Stimulated activated naive CD8-positive, alpha-beta T cell treated with anti-CD3 and anti-CD28 coated beads, Interleukin-15, amount 100 ng/mL, for 72 hours (primary cell): Measurements from ENCODE around the gene ZNF891.

ENCODE experiments used
- ATAC-seq: fragments of 150-1000 bp; cut with Tn5 transposase; 2 replicates; pipeline ENCODE4 v1.10.0; 2021; ENCODE audit warnings: mild to moderate bottlenecking, moderate library complexity
- DNase-seq, 2 donors: peaks; one replicate each; pipeline ENCODE4 v3.0.0; 2021 to 2022
- H3K27ac Mint-ChIP-seq, 2 donors: one replicate each; pipeline ENCODE4 v1.8.0; 2022; ENCODE audit warnings: mild to moderate bottlenecking in 2 of 2, mixed read lengths in 2 of 2, moderate library complexity in 2 of 2
- H3K27me3 Mint-ChIP-seq: one replicate; pipeline ENCODE4 v1.8.0; 2022; ENCODE audit warnings: mixed read lengths
- H3K4me1 Mint-ChIP-seq: one replicate; pipeline ENCODE4 v1.8.0; 2022; ENCODE audit warnings: mild to moderate bottlenecking, mixed read lengths
- H3K4me3 Mint-ChIP-seq, 2 donors: one replicate each; pipeline ENCODE4 v1.8.0; 2022; ENCODE audit warnings: mild to moderate bottlenecking in 2 of 2, mixed read lengths in 2 of 2, moderate library complexity in 1 of 2
- H3K9me3 Mint-ChIP-seq, 2 donors: one replicate each; pipeline ENCODE4 v1.8.0; 2022; ENCODE audit warnings: mixed read lengths in 2 of 2

ZNF891 gene

DNA sequence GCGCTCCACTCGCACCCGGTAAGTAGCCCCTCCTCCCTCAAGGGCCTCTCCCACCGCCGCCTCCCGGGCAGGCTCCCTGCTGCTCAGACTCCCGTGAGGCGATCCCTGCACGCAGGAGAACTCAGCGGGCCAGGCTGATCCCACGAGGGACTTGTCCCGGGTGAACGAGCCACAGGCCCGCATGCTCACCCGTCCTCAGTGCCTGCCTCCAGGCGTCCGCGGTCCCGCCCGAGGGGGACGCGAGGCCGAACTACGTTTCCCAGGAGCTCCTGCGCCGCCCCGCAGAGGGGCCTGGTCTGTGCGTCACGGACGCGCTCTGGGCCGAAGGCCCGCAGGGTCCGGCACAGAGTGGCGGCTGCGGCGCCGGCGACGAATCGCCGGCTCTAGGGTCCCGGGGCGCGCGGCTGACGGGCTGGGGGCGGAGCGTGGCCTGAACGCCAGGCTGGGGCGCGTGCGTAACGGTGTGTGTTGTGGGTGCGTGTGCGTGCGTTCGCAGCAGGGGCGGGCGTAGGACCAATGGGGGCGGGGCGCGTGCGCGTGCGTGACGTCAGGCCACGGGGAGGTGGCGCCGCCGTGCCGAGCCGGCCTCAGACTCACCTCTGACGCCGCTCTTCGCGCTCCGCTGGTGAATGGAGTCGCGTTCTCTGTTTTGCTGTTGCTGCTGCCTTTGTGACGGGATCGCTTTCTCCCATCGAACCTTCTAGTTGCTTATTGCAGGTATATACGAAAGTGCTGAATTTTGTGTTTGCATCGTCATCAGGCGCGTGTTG lies at the start of gene ZNF891, which contains the start of gene ZNF10:
ZNF891 (minus strand) TSS at position 237 of the 770 bp plus-strand sequence. CDS start 8,356 bp downstream, outside the sequence.
ZNF10 (plus strand) TSS at position 590 of the 770 bp plus-strand sequence. CDS start 13,866 bp downstream, outside the sequence.
- Mint-ChIP-seq H3K4me1 (peaks cover 19% of the 10 kb centered on the region), H3K9me3 (peaks cover 40% of the 10 kb centered on the region in 2 donors), H3K4me3 (peak within 1 kb of the TSS; percentile 87 to 99), H3K27me3 (no peaks in the 10 kb centered on the region), H3K27ac (peak within 1 kb of the TSS; percentile 97 to 99)
- peak; percentile 94 for ATAC-seq
- DNase-seq, result peak; percentile 98

DNA sequence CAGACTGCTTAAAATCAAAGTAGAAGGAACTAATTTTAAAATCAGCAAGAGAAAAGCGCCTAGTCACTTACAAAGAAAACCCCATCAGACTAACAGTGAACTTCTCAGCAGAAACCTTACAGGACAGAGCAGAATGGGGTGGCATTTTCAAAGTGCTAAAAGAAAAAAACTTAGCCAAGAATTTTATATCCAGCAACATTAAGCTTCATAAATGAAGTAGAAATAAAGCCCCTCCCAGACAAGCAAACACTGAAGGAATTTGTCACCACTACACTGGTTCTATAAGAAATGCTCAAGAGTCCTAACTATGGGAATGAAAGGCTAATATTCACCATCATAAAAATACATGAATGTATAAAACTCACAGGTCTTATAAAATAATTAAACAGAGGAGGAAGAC lies 44.8 kb upstream of the ZNF891 start:
- ATAC-seq, result no peak
- Mint-ChIP-seq H3K9me3 (peaks cover 53 to 64% of the 10 kb centered on the region in 2 donors), H3K4me3 (no peak overlapping the region), H3K27ac (no peak overlapping the region), H3K4me1 (no peaks in the 10 kb centered on the region), H3K27me3 (no peaks in the 10 kb centered on the region)
- no peak for DNase-seq

DNA sequence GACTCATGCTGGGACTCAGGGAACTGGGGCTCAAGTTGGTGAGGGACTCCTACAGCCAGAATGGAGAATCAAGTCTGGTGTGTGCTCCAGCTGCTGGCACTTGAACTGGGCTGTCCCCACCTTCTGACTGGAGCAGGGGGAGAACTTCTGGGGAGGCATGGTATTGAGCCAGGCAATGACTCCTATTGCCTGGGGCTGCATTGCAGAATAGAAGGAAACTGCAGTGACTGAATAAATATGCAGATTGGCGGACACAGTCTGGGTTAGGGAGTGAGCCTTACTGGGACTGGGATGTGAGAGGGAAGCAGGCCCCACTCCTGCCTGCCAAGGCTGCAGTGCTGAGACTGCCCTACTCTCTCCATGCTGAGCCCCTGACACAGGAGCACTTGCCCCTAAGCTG lies 42.4 kb upstream of the ZNF891 start:
- DNase-seq, result no peak
- ATAC-seq, result no peak
- H3K9me3 Mint-ChIP-seq, result peaks cover 47 to 54% of the 10 kb centered on the region in 2 donors
- H3K4me1 Mint-ChIP-seq, result no peaks in the 10 kb centered on the region
- H3K27me3 Mint-ChIP-seq, result no peaks in the 10 kb centered on the region
- H3K27ac Mint-ChIP-seq, result no peak overlapping the region
- H3K4me3 Mint-ChIP-seq, result no peak overlapping the region

- no peaks in the 10 kb centered on the region for H3K4me1 Mint-ChIP-seq
- no peak for ATAC-seq
- peaks cover 39 to 48% of the 10 kb centered on the region in 2 donors for H3K9me3 Mint-ChIP-seq
- H3K4me3 Mint-ChIP-seq, result no peak overlapping the region
- H3K27ac Mint-ChIP-seq, result no peak overlapping the region
- H3K27me3 Mint-ChIP-seq, result no peaks in the 10 kb centered on the region
- no peak for DNase-seq
Observed at GRCh38 chr12:133165776-133166175, 35.7 kb upstream of the ZNF891 start.

DNA sequence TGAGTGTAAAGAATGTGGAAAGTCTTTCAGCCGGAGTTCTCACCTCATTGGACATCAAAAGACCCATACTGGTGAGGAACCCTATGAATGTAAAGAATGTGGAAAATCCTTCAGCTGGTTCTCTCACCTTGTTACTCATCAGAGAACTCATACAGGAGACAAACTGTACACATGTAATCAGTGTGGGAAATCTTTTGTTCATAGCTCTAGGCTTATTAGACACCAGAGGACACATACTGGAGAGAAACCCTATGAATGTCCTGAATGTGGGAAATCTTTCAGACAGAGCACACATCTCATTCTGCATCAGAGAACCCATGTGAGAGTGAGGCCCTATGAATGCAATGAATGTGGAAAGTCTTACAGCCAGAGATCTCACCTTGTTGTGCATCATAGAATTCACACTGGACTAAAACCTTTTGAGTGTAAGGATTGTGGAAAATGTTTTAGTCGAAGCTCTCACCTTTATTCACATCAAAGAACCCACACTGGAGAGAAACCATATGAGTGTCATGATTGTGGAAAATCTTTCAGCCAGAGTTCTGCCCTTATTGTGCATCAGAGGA lies 26.1 kb upstream of the ZNF891 start:
- H3K4me1 Mint-ChIP-seq, result no peaks in the 10 kb centered on the region
- no peak overlapping the region for H3K27ac Mint-ChIP-seq
- peaks cover 59 to 88% of the 10 kb centered on the region in 2 donors for H3K9me3 Mint-ChIP-seq
- no peak for ATAC-seq
- no peak for DNase-seq
- no peak overlapping the region for H3K4me3 Mint-ChIP-seq
- H3K27me3 Mint-ChIP-seq, result no peaks in the 10 kb centered on the region

DNA sequence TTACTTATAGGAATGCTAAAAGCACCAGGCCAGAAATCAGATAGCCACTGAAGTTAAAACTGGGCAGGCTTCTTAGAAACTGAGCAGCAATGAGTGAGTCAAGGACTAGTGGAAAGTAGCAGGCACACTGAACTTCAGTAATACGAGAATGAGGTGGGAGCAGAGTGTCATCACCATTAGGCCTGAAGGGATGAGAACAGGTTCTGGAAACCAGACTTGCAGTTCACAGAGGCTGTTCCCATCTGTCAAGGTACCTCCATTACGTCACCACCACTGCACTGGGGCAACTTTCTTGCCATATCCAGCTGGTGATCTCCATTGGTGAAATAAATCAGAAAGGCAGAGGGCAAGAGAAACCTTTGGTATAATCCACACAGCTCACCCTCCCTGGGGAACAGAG lies 15.9 kb upstream of the ZNF891 start:
- Mint-ChIP-seq H3K4me1 (no peaks in the 10 kb centered on the region), H3K27ac (no peak overlapping the region), H3K4me3 (no peak overlapping the region), H3K9me3 (peaks cover 45 to 58% of the 10 kb centered on the region in 2 donors), H3K27me3 (no peaks in the 10 kb centered on the region)
- DNase-seq (no peak), ATAC-seq (no peak)

DNA sequence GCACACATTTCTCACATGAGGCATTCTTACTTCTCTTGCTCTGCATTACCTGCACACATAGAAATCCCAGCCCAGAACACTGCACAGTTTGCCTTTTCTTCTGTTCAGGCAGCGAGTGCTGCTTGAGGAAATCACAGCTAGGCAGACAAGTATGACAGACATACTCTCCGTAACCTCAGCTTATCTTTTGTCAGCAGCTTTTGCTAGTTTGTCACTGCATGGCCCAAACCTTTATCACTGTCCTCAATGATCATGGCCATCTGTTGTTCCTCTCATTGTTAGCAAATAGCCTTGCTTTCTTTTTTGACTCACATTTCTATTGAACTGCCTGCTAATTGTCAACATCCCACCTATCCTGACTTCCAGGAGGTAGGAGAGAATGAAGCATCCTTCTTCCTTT lies 5.7 kb upstream of the ZNF891 start:
- no peak overlapping the region for H3K4me3 Mint-ChIP-seq
- ATAC-seq, result no peak
- no peaks in the 10 kb centered on the region for H3K27me3 Mint-ChIP-seq
- peaks cover 55 to 68% of the 10 kb centered on the region in 2 donors for H3K9me3 Mint-ChIP-seq
- peaks cover 7% of the 10 kb centered on the region for H3K4me1 Mint-ChIP-seq
- DNase-seq, result no peak
- H3K27ac Mint-ChIP-seq, result peak overlapping the region in 1 of 2 donors; percentile 6

DNA sequence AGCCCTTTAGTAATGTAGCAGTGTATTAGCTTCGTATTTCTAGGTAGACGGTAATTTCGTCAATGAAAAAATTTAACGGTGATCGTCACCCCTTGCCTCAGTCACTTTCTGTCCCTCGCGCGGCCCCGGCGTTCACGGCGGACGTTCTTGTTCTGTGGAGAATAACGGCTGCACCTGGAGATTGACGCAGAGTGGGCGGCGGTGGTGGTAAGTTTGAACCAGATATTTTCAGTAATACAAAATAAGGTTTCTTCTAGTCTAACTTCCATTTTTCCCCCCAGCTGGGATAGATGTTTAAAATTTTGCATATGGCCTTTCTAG lies 694 bp upstream of the ZNF891 start:
- ATAC-seq, result peak; percentile 5
- no peak for DNase-seq

GRCh38 chr12:133129368-133130037 lies 571 bp downstream of the ZNF891 start:
- Mint-ChIP-seq H3K4me1 (peaks cover 19% of the 10 kb centered on the region), H3K27me3 (no peaks in the 10 kb centered on the region), H3K27ac (peak overlapping the region; percentile 97 to 99), H3K9me3 (peaks cover 38 to 39% of the 10 kb centered on the region in 2 donors), H3K4me3 (peak overlapping the region; percentile 87 to 99)
- ATAC-seq (peak; percentile 26), DNase-seq (no peak)

More for the DNA sequence above, 694 bp upstream of the ZNF891 start:
- Mint-ChIP-seq H3K4me1 (peaks cover 19% of the 10 kb centered on the region), H3K27ac (peak overlapping the region; percentile 97 to 99), H3K4me3 (peak overlapping the region; percentile 87 to 99), H3K9me3 (peaks cover 41% of the 10 kb centered on the region in 2 donors), H3K27me3 (no peaks in the 10 kb centered on the region)

DNA sequence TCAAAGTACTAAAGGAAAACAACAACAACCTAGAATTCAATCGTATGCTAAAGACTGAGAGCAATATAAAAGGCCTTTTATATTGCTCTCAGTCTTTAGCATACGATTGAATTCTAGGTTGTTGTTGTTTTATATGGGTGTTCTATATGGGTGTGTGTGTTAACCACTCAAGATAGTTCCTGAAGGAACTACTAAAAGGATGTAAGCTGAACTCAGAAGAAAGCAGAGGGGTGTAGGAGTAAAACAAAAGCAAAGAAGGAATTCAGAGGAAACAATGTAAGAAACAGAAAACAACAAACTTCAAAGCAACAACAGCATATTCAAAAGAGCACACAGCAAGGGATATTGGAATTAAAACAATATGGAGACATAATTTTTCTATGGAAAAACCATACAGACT lies 5.4 kb downstream of the ZNF891 start:
- Mint-ChIP-seq H3K27me3 (no peaks in the 10 kb centered on the region), H3K4me3 (no peak overlapping the region), H3K9me3 (peaks cover 49 to 56% of the 10 kb centered on the region in 2 donors), H3K4me1 (peaks cover 6% of the 10 kb centered on the region), H3K27ac (no peak overlapping the region)
- ATAC-seq, result no peak
- no peak for DNase-seq

DNA sequence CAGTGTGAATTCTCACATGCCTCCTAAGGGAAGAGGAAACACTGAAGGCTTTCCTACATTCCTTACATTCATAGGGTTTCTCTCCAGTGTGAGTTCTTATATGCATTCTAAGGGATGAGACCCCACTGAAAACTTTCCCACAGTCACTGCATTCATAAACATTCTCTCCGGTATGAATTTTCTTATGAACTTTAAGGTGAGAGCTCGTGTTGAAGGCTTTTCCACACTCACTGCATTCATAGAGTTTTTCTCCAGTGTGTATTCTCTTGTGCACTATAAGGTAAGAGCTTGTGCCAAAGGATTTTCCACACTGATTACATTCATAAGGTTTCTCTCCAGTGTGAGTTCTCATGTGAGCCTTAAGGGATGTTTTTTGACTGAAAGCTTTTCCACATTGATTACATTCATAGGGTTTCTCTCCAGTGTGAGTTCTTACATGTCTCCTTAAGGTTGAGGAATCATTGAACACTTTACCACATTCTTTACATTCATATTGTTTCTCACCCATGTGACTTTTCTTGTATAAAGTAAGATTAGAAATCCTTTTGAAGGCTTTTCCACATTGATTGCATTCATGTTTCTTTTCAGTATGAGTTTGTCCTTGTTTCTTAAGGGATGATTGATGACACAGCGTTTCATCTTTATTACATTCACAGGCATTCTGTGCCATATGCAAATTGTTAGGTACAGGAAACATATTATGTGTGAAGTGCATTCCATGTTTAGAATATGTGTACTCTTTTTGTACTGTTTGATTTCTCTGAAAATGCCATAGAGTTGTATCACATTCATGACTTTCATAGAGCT lies 9.5 kb downstream of the ZNF891 start:
- Mint-ChIP-seq H3K27ac (no peak overlapping the region), H3K27me3 (no peaks in the 10 kb centered on the region), H3K4me3 (no peak overlapping the region), H3K9me3 (peaks cover 66 to 67% of the 10 kb centered on the region in 2 donors), H3K4me1 (no peaks in the 10 kb centered on the region)
- ATAC-seq, result no peak
- no peak for DNase-seq

- no peak overlapping the region for H3K27ac Mint-ChIP-seq
- H3K4me1 Mint-ChIP-seq, result no peaks in the 10 kb centered on the region
- no peaks in the 10 kb centered on the region for H3K27me3 Mint-ChIP-seq
- ATAC-seq (no peak), DNase-seq (no peak)
- peaks cover 56 to 76% of the 10 kb centered on the region in 2 donors for H3K9me3 Mint-ChIP-seq
- H3K4me3 Mint-ChIP-seq, result no peak overlapping the region
Observed at GRCh38 chr12:133108150-133108549, 21.9 kb downstream of the ZNF891 start.

- no peaks in the 10 kb centered on the region for H3K4me1 Mint-ChIP-seq
- no peak overlapping the region for H3K4me3 Mint-ChIP-seq
- DNase-seq (no peak), ATAC-seq (no peak)
- no peak overlapping the region for H3K27ac Mint-ChIP-seq
- H3K27me3 Mint-ChIP-seq, result no peaks in the 10 kb centered on the region
- peaks cover 62 to 72% of the 10 kb centered on the region in 2 donors for H3K9me3 Mint-ChIP-seq
Observed at GRCh38 chr12:133107121-133107520, 23.0 kb downstream of the ZNF891 start.

DNA sequence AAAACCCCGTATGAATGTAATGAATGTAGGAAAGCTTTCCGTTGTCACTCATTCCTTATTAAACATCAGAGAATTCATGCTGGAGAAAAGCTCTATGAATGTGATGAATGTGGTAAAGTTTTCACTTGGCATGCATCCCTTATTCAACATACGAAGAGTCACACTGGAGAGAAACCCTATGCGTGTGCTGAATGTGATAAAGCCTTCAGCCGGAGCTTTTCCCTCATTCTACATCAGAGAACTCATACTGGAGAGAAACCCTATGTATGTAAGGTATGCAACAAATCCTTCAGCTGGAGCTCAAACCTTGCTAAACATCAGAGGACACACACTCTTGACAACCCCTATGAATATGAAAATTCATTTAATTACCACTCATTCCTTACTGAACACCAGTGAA lies 23.8 kb downstream of the ZNF891 start:
- H3K27me3 Mint-ChIP-seq, result no peaks in the 10 kb centered on the region

DNA sequence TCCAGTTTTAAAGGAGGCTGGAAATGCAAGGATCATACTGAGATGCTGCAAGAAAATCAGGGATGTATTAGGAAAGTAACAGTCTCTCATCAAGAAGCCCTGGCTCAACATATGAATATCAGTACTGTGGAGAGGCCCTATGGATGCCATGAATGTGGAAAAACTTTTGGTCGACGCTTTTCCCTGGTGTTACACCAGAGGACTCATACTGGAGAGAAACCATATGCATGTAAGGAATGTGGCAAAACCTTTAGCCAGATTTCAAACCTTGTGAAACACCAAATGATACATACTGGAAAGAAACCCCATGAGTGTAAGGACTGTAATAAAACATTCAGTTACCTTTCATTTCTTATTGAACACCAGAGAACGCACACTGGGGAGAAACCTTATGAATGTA lies 24.5 kb downstream of the ZNF891 start:
- H3K9me3 Mint-ChIP-seq, result peaks cover 71 to 75% of the 10 kb centered on the region in 2 donors
- H3K27me3 Mint-ChIP-seq, result no peaks in the 10 kb centered on the region
- DNase-seq (no peak), ATAC-seq (no peak)
- H3K4me3 Mint-ChIP-seq, result no peak overlapping the region
- H3K27ac Mint-ChIP-seq, result no peak overlapping the region
- no peaks in the 10 kb centered on the region for H3K4me1 Mint-ChIP-seq

More for the DNA sequence above, 23.8 kb downstream of the ZNF891 start:
- ATAC-seq, result no peak
- Mint-ChIP-seq H3K27ac (no peak overlapping the region), H3K9me3 (peaks cover 64 to 75% of the 10 kb centered on the region in 2 donors), H3K4me1 (no peaks in the 10 kb centered on the region), H3K4me3 (no peak overlapping the region)
- no peak for DNase-seq
